GM12878 (cell line): ENCODE measurements around the gene USP28. TPM values are rescaled to one million over a fixed set of nuclear protein-coding genes. Genes with fewer than 3 reads are reported as not detected.

Experiments
- ATAC-seq: fragments of 200-7000 bp; cut with Tn5 transposase; 3 replicates; pipeline ENCODE4 v1.9.1; 2020; ENCODE audit warnings: mild to moderate bottlenecking, moderate library complexity
- BruUV-seq: library from RNA; stranded (reverse); fragments of 400-500 nt; replicated peaks from 2 replicates; lab custom pipeline; 2021; lab: Mats Ljungman, UMichigan
- CTCF ChIA-PET: fragments of 300-600 bp; sonication (Branson Sonifier 250); formaldehyde crosslinking; extraction: SDS; loops from one replicate; lab custom pipeline; 2021; ENCODE audit warnings: inconsistent platforms; lab: Yijun Ruan, JAX
- POLR2A ChIA-PET: fragments of 350-600 bp; formaldehyde crosslinking; extraction: SDS; loops from one replicate; lab custom pipeline; 2021; ENCODE audit warnings: inconsistent platforms; lab: Charles Lee
- RAD21 ChIA-PET: fragments of 300-600 bp; sonication (Branson Sonifier 250); formaldehyde crosslinking; loops from one replicate; lab custom pipeline; 2023; ENCODE audit warnings: antibody characterized with exemption; ENCODE audit not compliant: unreplicated experiment; lab: Charles Lee
- SMC1A ChIA-PET: fragments of 300-600 bp; sonication (Branson Sonifier 250); formaldehyde crosslinking; loops from one replicate; lab custom pipeline; 2023; ENCODE audit not compliant: unreplicated experiment, uncharacterized antibody; lab: Charles Lee
- DNase-seq: peaks from one replicate; pipeline ENCODE4 v3.0.0-alpha.2; 2011; ENCODE audit warnings: low read depth, low spot score
- FAIRE-seq: peaks from 3 replicates; lab custom pipeline; 2011; peaks lifted over from hg19 to GRCh38; lab: Jason Lieb, UNC
- H2AFZ ChIP-seq: 2 replicates; pipeline ENCODE4 v1.6.0; 2011; ENCODE audit warnings: low read depth, low read length, control low read depth; ENCODE audit not compliant: control insufficient read depth
- H3K27ac ChIP-seq: 2 replicates; pipeline ENCODE4 v1.5.1; 2011; ENCODE audit warnings: control low read depth; ENCODE audit not compliant: control insufficient read depth, insufficient read depth
- H3K27me3 ChIP-seq, 2 experiments: replicated peaks in 1 of 2; 2 replicates each; pipeline versions ENCODE4 v1.6.0 to v1.6.1; 2011; ENCODE audit warnings: low read length in 1 of 2; ENCODE audit not compliant: control insufficient read depth in 2 of 2, insufficient read depth in 2 of 2
- H3K36me3 ChIP-seq, 2 experiments: 2 replicates each; pipeline ENCODE4 v1.5.1; 2011; ENCODE audit warnings: low read length in 1 of 2; ENCODE audit not compliant: control insufficient read depth in 2 of 2, insufficient read depth in 2 of 2
- H3K4me1 ChIP-seq: 2 replicates; pipeline ENCODE4 v1.6.1; 2011; ENCODE audit warnings: mild to moderate bottlenecking, low read length, moderate library complexity, mixed read lengths; ENCODE audit not compliant: control insufficient read depth, insufficient read depth
- H3K4me2 ChIP-seq: 2 replicates; pipeline ENCODE4 v1.6.0; 2011; ENCODE audit warnings: control low read depth; ENCODE audit not compliant: control insufficient read depth, insufficient read depth
- H3K4me3 ChIP-seq: fragments of 200-600 bp; sonication (generic); 2 replicates; pipeline ENCODE4 v1.5.1; 2016
- H3K79me2 ChIP-seq: 2 replicates; pipeline ENCODE4 v1.6.0; 2011; ENCODE audit warnings: low read length; ENCODE audit not compliant: control insufficient read depth, insufficient read depth
- H3K9ac ChIP-seq: 2 replicates; pipeline ENCODE4 v1.8.0; 2011; ENCODE audit warnings: low read length, control low read depth, mixed read lengths; ENCODE audit not compliant: control insufficient read depth, insufficient read depth
- H3K9me3 ChIP-seq: replicated peaks from 3 replicates; pipeline ENCODE4 v1.5.1; 2011; ENCODE audit warnings: mild to moderate bottlenecking, low read length; ENCODE audit not compliant: control insufficient read depth, insufficient read depth
- H4K20me1 ChIP-seq: 2 replicates; pipeline ENCODE4 v1.6.0; 2011; ENCODE audit not compliant: control insufficient read depth, insufficient read depth
- ASH2L ChIP-seq: fragments of 300-600, 200-600 bp; sonication (generic); IDR thresholded peaks from 2 replicates; pipeline ENCODE4 v1.6.1; 2017; ENCODE audit warnings: low read depth, mild to moderate bottlenecking, borderline replicate concordance
- CUX1 ChIP-seq: IDR thresholded peaks from 2 replicates; pipeline ENCODE4 v1.6.1; 2012; ENCODE audit warnings: improper control_type of control experiment, low read depth, low read length; ENCODE audit not compliant: insufficient replicate concordance
- EP300 ChIP-seq, 2 experiments: fragments of 150-350 bp in 1 of 2; IDR thresholded peaks; 2 replicates each; pipeline ENCODE4 v1.6.1; 2011 to 2012; ENCODE audit warnings: low read depth in 2 of 2, low read length in 2 of 2, borderline replicate concordance in 1 of 2, improper control_type of control experiment in 1 of 2, inconsistent platforms in 1 of 2; ENCODE audit not compliant: control insufficient read depth in 1 of 2
- FOS ChIP-seq: IDR thresholded peaks from 3 replicates; pipeline ENCODE4 v1.6.1; 2011; ENCODE audit warnings: borderline replicate concordance; ENCODE audit not compliant: insufficient read length; ENCODE audit errors: extremely low read depth
- NKRF ChIP-seq: fragments of 450-650 bp; conservative IDR thresholded peaks from 2 replicates; pipeline ENCODE4 v1.6.1; 2017; ENCODE audit warnings: mild to moderate bottlenecking, moderate library complexity
- PAX8 ChIP-seq: fragments of 450-650 bp; IDR thresholded peaks from 2 replicates; pipeline ENCODE4 v1.6.1; 2017; ENCODE audit warnings: mild to moderate bottlenecking, moderate library complexity
- PML ChIP-seq: IDR thresholded peaks from 2 replicates; pipeline ENCODE4 v1.6.1; 2012; ENCODE audit warnings: low read length, inconsistent platforms
- RELA ChIP-seq: fragments of 450-650 bp; IDR thresholded peaks from 2 replicates; pipeline ENCODE4 v1.8.0; 2014; ENCODE audit warnings: borderline replicate concordance; ENCODE audit not compliant: partially characterized antibody
- SMAD1 ChIP-seq: fragments of 450-650 bp; IDR thresholded peaks from 2 replicates; pipeline ENCODE4 v1.6.1; 2018; ENCODE audit warnings: mild to moderate bottlenecking, low read depth; ENCODE audit not compliant: partially characterized antibody
- SMARCA5 ChIP-seq: fragments of 450-650 bp; IDR thresholded peaks from 2 replicates; pipeline ENCODE4 v1.6.1; 2017; ENCODE audit warnings: mild to moderate bottlenecking
- STAT3 ChIP-seq: IDR thresholded peaks from 2 replicates; pipeline ENCODE4 v1.6.1; 2011; ENCODE audit warnings: low read depth, low read length, improper control_type of control experiment
- ZNF274 ChIP-seq: IDR thresholded peaks from one replicate; pipeline ENCODE4 v1.8.0; 2011; ENCODE audit not compliant: insufficient read length, insufficient read depth
- ZNF592 ChIP-seq: fragments of 450-650 bp; IDR thresholded peaks from 2 replicates; pipeline ENCODE4 v1.6.1; 2017; ENCODE audit warnings: mild to moderate bottlenecking, moderate library complexity
- ZSCAN29 ChIP-seq: fragments of 450-650 bp; IDR thresholded peaks from 2 replicates; pipeline ENCODE4 v1.6.1; 2017; ENCODE audit warnings: mild to moderate bottlenecking, moderate library complexity
- WGBS: methylation state at CpG from one replicate; pipeline ENCODE4 v1.1.6; 2016; ENCODE audit warnings: low lambda C conversion rate; ENCODE audit not compliant: insufficient replicate concordance, insufficient coverage; ENCODE audit errors: missing lambda C conversion rate; 5-methylcytosine and 5-hydroxymethylcytosine counted together
- in situ Hi-C: fragments of 300-500 bp; cut with MboI; formaldehyde crosslinking; loops from 9 replicates; pipeline ENCODE4 v1.14.3; 2018; ENCODE audit warnings: mixed read lengths
- intact Hi-C: fragments of 100-400 bp; cut with micrococcal nuclease; formaldehyde crosslinking; loops from one replicate; pipeline ENCODE4 v1.14.2; 2022; ENCODE audit not compliant: unreplicated experiment
- polyA plus RNA-seq, 11 experiments: library from polyadenylated mRNA; depleted of rRNA in 4 of 11; unstranded in 6 of 11; stranded (reverse) in 5 of 11; fragments of >200 nt; fragmentation: Nextera tagmentation in 4 of 11; fragmentation: Illumina TruSeq in 1 of 11; extraction: Ambion mirVana in 4 of 11; extraction: Trizol in 1 of 11; gene quantifications; 1 replicate in 1 of 11; 2 replicates in 10 of 11; pipeline versions ENCODE4 v1.2.1 to v1.2.3, GENCODE V29; 2011 to 2016; ENCODE audit warnings: inconsistent platforms in 2 of 11, missing spikeins in 2 of 11, low read depth in 1 of 11
- total RNA-seq, 4 experiments: library from RNA; depleted of rRNA in 3 of 4; stranded (reverse); fragments of >200 nt in 3 of 4; fragmentation: Illumina TruSeq in 1 of 4; extraction: Trizol in 1 of 4; gene quantifications; 2 replicates each; pipeline versions ENCODE4 v1.2.1 to v1.2.3, GENCODE V29; 2013 to 2021

Gene USP28
- total and polyA plus RNA-seq, 10 of the 15 experiments (the other 5 are each of a cell fraction or from before 2014, with no cell fraction given) = 2.8 to 60.4 (median 24.1) TPM

- Histone ChIP-seq H2AFZ (no peak overlapping the region), H3K79me2 (peaks cover 16% of the 10 kb centered on the region), H3K4me1 (peaks cover 17% of the 10 kb centered on the region), H3K36me3 (0 out of 4 replicates have a peak, but pooled peaks cover 0 to 3% of the 10 kb centered on the region in 2 experiments), H3K9me3 (no peaks in the 10 kb centered on the region; the same call in 1 of the 3 replicates), H3K4me2 (no peak overlapping the region), H3K9ac (no peak overlapping the region), H3K27me3 (no peaks in the 10 kb centered on the region), H3K27ac (no peak overlapping the region), H3K4me3 (no peak overlapping the region), H4K20me1 (no peaks in the 10 kb centered on the region)
- WGBS = 65% methylated on average over 5 of the region's 5 CpGs
- ATAC-seq (no peak), DNase-seq (no peak), FAIRE-seq (no peak)
- ChIA-PET CTCF (interaction anchor here (1.1 kb wide), 1 partner anchor 18 kb away, joined by 3 read pairs; no protein-coding TSS in a partner anchor), POLR2A (no interaction called here), RAD21 (no interaction called here), SMC1A (no interaction called here)
- intact Hi-C loops (no loop called here), in situ Hi-C loops (no loop called here)
- BruUV-seq = no TSS peak
- TF ChIP-seq ZNF274 (no peak), PAX8 (no peak), NKRF (no peak), RELA (no peak), EP300 (IDR thresholded peaks at IDR 0.05; ENCODE audit: borderline replicate concordance in 1 of 2, control insufficient read depth in 1 of 2, low read depth in 2 of 2, low read length in 2 of 2) (no peak), ASH2L (no peak), SMAD1 (no peak), ZSCAN29 (no peak), CUX1 (no peak), SMARCA5 (no peak), ZNF592 (no peak), PML (no peak), STAT3 (no peak), FOS (no peak)
Measured at GRCh38 chr11:113877670-113878055, 2.3 kb upstream of the USP28 start.
